Measurements from ENCODE around the gene CDHR2.

CDHR2 gene

DNA sequence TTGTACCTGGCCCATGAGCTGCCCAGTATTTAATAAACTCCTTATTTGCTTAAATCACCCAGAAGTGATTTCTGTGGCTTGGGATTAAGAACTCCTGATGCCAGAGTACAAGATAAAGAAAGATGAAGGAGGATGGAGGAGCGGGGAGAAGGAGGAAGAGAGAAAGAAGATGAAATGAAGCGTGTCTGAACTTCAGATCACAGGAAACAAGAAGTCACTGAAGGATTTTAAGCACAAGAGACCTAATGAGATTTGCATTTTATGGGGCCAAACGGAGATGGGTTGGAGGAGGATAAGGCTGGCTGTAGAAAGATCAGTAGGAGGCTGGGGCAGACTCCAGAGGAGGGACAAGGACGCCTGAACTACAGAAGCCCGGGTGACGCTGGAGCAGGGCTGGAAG is 84.5 kb downstream of the CDHR2 start:
- Histone ChIP-seq H3K9ac (ENCODE audit: low read length) (no peak overlapping the region), H3K27me3 (ENCODE audit: insufficient read depth, low read length, poor library complexity) (peaks cover 8% of the 10 kb centered on the region), H2BK15ac (replicated peaks; ENCODE audit: low read depth) (no peak overlapping the region), H3K56ac (ENCODE audit: low read length) (no peak overlapping the region), H4K8ac (ENCODE audit: low read depth, low read length) (no peak overlapping the region), H3K4me3 (ENCODE audit: low read length) (no peak overlapping the region), H2AK5ac (ENCODE audit: low read length) (no peak overlapping the region), H4K5ac (ENCODE audit: low read length) (no peak overlapping the region), H3K36me3 (ENCODE audit: control insufficient read depth, insufficient read depth, low read length) (no peaks in the 10 kb centered on the region), H3K4me1 (ENCODE audit: control insufficient read depth, low read depth, low read length) (peaks cover 5% of the 10 kb centered on the region), H3K4ac (ENCODE audit: low read depth, low read length) (no peak overlapping the region), H2BK120ac (ENCODE audit: low read depth, low read length) (no peak overlapping the region), H3K18ac (ENCODE audit: low read length) (no peak overlapping the region), H2BK5ac (ENCODE audit: low read length) (no peak overlapping the region), H3K27ac (ENCODE audit: low read depth, low read length) (no peak overlapping the region), H3K79me2 (ENCODE audit: control insufficient read depth, insufficient read depth, low read length) (no peaks in the 10 kb centered on the region), H3K79me1 (ENCODE audit: low read length) (no peaks in the 10 kb centered on the region), H3K23ac (ENCODE audit: low read length) (no peak overlapping the region), H3K4me2 (ENCODE audit: low read length) (no peak overlapping the region)
- DNase-seq = no peak
- WGBS (ENCODE audit: extremely low coverage, insufficient coverage, low lambda C conversion rate) = 100% methylated on average over 1 of the region's 6 CpGs

DNA sequence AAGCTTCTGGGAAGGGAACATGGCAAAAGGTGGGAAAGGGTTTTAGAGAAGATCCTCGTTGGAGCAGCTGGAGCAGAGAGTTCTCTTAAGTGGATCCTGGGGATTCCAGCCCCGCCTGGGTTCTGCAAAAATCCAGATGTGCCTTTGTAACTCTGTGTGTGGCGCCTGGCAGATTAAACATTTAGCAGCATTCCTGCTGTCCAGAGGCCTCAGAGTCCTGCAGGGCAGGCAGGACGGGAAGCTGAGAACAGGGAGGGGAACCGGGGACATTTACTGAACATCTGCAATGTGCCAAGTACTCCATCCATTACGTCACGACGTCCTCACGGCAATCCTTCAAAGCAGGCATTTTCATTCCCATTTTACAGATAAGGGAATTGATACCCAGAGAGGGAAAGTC is 87.3 kb downstream of the CDHR2 start:
- no peak overlapping the region for H2AK5ac ChIP-seq (ENCODE audit: low read length)
- H3K56ac ChIP-seq (ENCODE audit: low read length) = no peak overlapping the region
- no peak overlapping the region for H2BK120ac ChIP-seq (ENCODE audit: low read depth, low read length)
- no peak overlapping the region for H3K4me2 ChIP-seq (ENCODE audit: low read length)
- no peak overlapping the region for H3K4ac ChIP-seq (ENCODE audit: low read depth, low read length)
- H3K18ac ChIP-seq (ENCODE audit: low read length) = no peak overlapping the region
- no peaks in the 10 kb centered on the region for H3K79me1 ChIP-seq (ENCODE audit: low read length)
- no peak for DNase-seq
- no peak overlapping the region for H4K8ac ChIP-seq (ENCODE audit: low read depth, low read length)
- peaks cover 2% of the 10 kb centered on the region for H3K27me3 ChIP-seq (ENCODE audit: insufficient read depth, low read length, poor library complexity)
- H3K9ac ChIP-seq (ENCODE audit: low read length) = no peak overlapping the region
- no peak overlapping the region for H3K27ac ChIP-seq (ENCODE audit: low read depth, low read length)
- H4K5ac ChIP-seq (ENCODE audit: low read length) = no peak overlapping the region
- H2BK15ac ChIP-seq (replicated peaks; ENCODE audit: low read depth) = no peak overlapping the region
- H3K4me1 ChIP-seq (ENCODE audit: control insufficient read depth, low read depth, low read length) = peaks cover 3% of the 10 kb centered on the region
- no peak overlapping the region for H3K4me3 ChIP-seq (ENCODE audit: low read length)
- no peaks in the 10 kb centered on the region for H3K36me3 ChIP-seq (ENCODE audit: control insufficient read depth, insufficient read depth, low read length)
- WGBS (ENCODE audit: extremely low coverage, insufficient coverage, low lambda C conversion rate) = no CpG with 5 or more reads among the region's 9 CpGs
- no peak overlapping the region for H2BK5ac ChIP-seq (ENCODE audit: low read length)
- H3K79me2 ChIP-seq (ENCODE audit: control insufficient read depth, insufficient read depth, low read length) = no peaks in the 10 kb centered on the region
- H3K23ac ChIP-seq (ENCODE audit: low read length) = no peak overlapping the region

GRCh38 chr5:176637556-176637955 is 88.4 kb downstream of the CDHR2 start:
- no peak for DNase-seq
- no peaks in the 10 kb centered on the region for H3K79me2 ChIP-seq (ENCODE audit: control insufficient read depth, insufficient read depth, low read length)
- H3K18ac ChIP-seq (ENCODE audit: low read length) = no peak overlapping the region
- no peak overlapping the region for H4K5ac ChIP-seq (ENCODE audit: low read length)
- no peak overlapping the region for H2AK5ac ChIP-seq (ENCODE audit: low read length)
- H3K4me3 ChIP-seq (ENCODE audit: low read length) = no peak overlapping the region
- no peak overlapping the region for H2BK5ac ChIP-seq (ENCODE audit: low read length)
- H2BK120ac ChIP-seq (ENCODE audit: low read depth, low read length) = no peak overlapping the region
- H3K79me1 ChIP-seq (ENCODE audit: low read length) = no peaks in the 10 kb centered on the region
- WGBS (ENCODE audit: extremely low coverage, insufficient coverage, low lambda C conversion rate) = no CpG with 5 or more reads among the region's 4 CpGs
- H3K56ac ChIP-seq (ENCODE audit: low read length) = no peak overlapping the region
- no peak overlapping the region for H4K8ac ChIP-seq (ENCODE audit: low read depth, low read length)
- no peak overlapping the region for H3K4ac ChIP-seq (ENCODE audit: low read depth, low read length)
- no peak overlapping the region for H3K27ac ChIP-seq (ENCODE audit: low read depth, low read length)
- H3K4me2 ChIP-seq (ENCODE audit: low read length) = no peak overlapping the region
- no peaks in the 10 kb centered on the region for H3K36me3 ChIP-seq (ENCODE audit: control insufficient read depth, insufficient read depth, low read length)
- H2BK15ac ChIP-seq (replicated peaks; ENCODE audit: low read depth) = no peak overlapping the region
- H3K9ac ChIP-seq (ENCODE audit: low read length) = no peak overlapping the region
- no peak overlapping the region for H3K23ac ChIP-seq (ENCODE audit: low read length)
- H3K27me3 ChIP-seq (ENCODE audit: insufficient read depth, low read length, poor library complexity) = no peaks in the 10 kb centered on the region
- peaks cover 5% of the 10 kb centered on the region for H3K4me1 ChIP-seq (ENCODE audit: control insufficient read depth, low read depth, low read length)

DNA sequence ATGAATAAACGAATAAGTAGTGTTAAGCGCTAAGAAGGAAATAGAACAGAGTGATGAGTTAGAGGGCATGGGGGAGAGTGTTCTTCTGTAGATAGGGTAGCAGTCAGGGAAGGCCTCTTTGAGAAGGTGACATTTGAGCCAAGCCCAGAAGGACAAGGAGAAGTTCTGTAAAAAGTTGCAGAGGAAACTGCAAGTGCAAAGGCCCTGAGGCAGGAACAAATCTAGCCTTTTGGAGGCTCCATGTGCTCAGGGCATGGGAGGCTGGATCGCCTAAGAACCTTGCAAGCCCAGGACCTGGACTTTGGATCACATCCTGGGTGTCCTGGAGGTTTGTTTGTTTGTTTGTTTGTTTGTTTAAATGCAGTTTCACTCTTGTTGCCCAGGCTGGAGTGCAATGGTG is 89.3 kb downstream of the CDHR2 start:
- Histone ChIP-seq H3K4ac (ENCODE audit: low read depth, low read length) (no peak overlapping the region), H3K9ac (ENCODE audit: low read length) (no peak overlapping the region), H3K23ac (ENCODE audit: low read length) (no peak overlapping the region), H3K79me1 (ENCODE audit: low read length) (no peaks in the 10 kb centered on the region), H3K18ac (ENCODE audit: low read length) (no peak overlapping the region), H3K27me3 (ENCODE audit: insufficient read depth, low read length, poor library complexity) (no peaks in the 10 kb centered on the region), H3K27ac (ENCODE audit: low read depth, low read length) (no peak overlapping the region), H2BK120ac (ENCODE audit: low read depth, low read length) (no peak overlapping the region), H3K4me2 (ENCODE audit: low read length) (no peak overlapping the region), H3K79me2 (ENCODE audit: control insufficient read depth, insufficient read depth, low read length) (no peaks in the 10 kb centered on the region), H2BK15ac (replicated peaks; ENCODE audit: low read depth) (no peak overlapping the region), H3K4me1 (ENCODE audit: control insufficient read depth, low read depth, low read length) (peaks cover 5% of the 10 kb centered on the region), H2AK5ac (ENCODE audit: low read length) (no peak overlapping the region), H4K5ac (ENCODE audit: low read length) (no peak overlapping the region), H2BK5ac (ENCODE audit: low read length) (no peak overlapping the region), H3K4me3 (ENCODE audit: low read length) (no peak overlapping the region), H3K36me3 (ENCODE audit: control insufficient read depth, insufficient read depth, low read length) (no peaks in the 10 kb centered on the region), H3K56ac (ENCODE audit: low read length) (no peak overlapping the region), H4K8ac (ENCODE audit: low read depth, low read length) (no peak overlapping the region)
- 100% methylated on average over 2 of the region's 3 CpGs for WGBS (ENCODE audit: extremely low coverage, insufficient coverage, low lambda C conversion rate)
- no peak for DNase-seq

GRCh38 chr5:176639208-176639607 is 90.1 kb downstream of the CDHR2 start:
- Histone ChIP-seq H3K27ac (ENCODE audit: low read depth, low read length) (no peak overlapping the region), H3K9ac (ENCODE audit: low read length) (no peak overlapping the region), H2BK15ac (replicated peaks; ENCODE audit: low read depth) (no peak overlapping the region), H3K4ac (ENCODE audit: low read depth, low read length) (no peak overlapping the region), H4K8ac (ENCODE audit: low read depth, low read length) (no peak overlapping the region), H3K56ac (ENCODE audit: low read length) (no peak overlapping the region), H2BK5ac (ENCODE audit: low read length) (no peak overlapping the region), H3K27me3 (ENCODE audit: insufficient read depth, low read length, poor library complexity) (no peaks in the 10 kb centered on the region), H4K5ac (ENCODE audit: low read length) (no peak overlapping the region), H3K23ac (ENCODE audit: low read length) (no peak overlapping the region), H3K79me2 (ENCODE audit: control insufficient read depth, insufficient read depth, low read length) (no peaks in the 10 kb centered on the region), H2AK5ac (ENCODE audit: low read length) (no peak overlapping the region), H3K79me1 (ENCODE audit: low read length) (no peaks in the 10 kb centered on the region), H3K4me2 (ENCODE audit: low read length) (no peak overlapping the region), H3K36me3 (ENCODE audit: control insufficient read depth, insufficient read depth, low read length) (no peaks in the 10 kb centered on the region), H2BK120ac (ENCODE audit: low read depth, low read length) (no peak overlapping the region), H3K4me3 (ENCODE audit: low read length) (no peak overlapping the region), H3K4me1 (ENCODE audit: control insufficient read depth, low read depth, low read length) (peaks cover 2% of the 10 kb centered on the region), H3K18ac (ENCODE audit: low read length) (no peak overlapping the region)
- WGBS (ENCODE audit: extremely low coverage, insufficient coverage, low lambda C conversion rate) = no CpG with 5 or more reads among the region's 4 CpGs
- no peak for DNase-seq

- WGBS (ENCODE audit: extremely low coverage, insufficient coverage, low lambda C conversion rate) = no CpG with 5 or more reads among the region's 4 CpGs
- Histone ChIP-seq H4K8ac (ENCODE audit: low read depth, low read length) (no peak overlapping the region), H3K79me2 (ENCODE audit: control insufficient read depth, insufficient read depth, low read length) (no peaks in the 10 kb centered on the region), H3K36me3 (ENCODE audit: control insufficient read depth, insufficient read depth, low read length) (no peaks in the 10 kb centered on the region), H3K27ac (ENCODE audit: low read depth, low read length) (no peak overlapping the region), H3K23ac (ENCODE audit: low read length) (no peak overlapping the region), H3K4ac (ENCODE audit: low read depth, low read length) (no peak overlapping the region), H2BK15ac (replicated peaks; ENCODE audit: low read depth) (no peak overlapping the region), H3K79me1 (ENCODE audit: low read length) (no peaks in the 10 kb centered on the region), H3K27me3 (ENCODE audit: insufficient read depth, low read length, poor library complexity) (no peaks in the 10 kb centered on the region), H3K56ac (ENCODE audit: low read length) (no peak overlapping the region), H2BK5ac (ENCODE audit: low read length) (no peak overlapping the region), H4K5ac (ENCODE audit: low read length) (no peak overlapping the region), H3K4me1 (ENCODE audit: control insufficient read depth, low read depth, low read length) (peaks cover 2% of the 10 kb centered on the region), H3K4me3 (ENCODE audit: low read length) (no peak overlapping the region), H3K4me2 (ENCODE audit: low read length) (no peak overlapping the region), H3K9ac (ENCODE audit: low read length) (no peak overlapping the region), H2BK120ac (ENCODE audit: low read depth, low read length) (no peak overlapping the region), H2AK5ac (ENCODE audit: low read length) (no peak overlapping the region), H3K18ac (ENCODE audit: low read length) (no peak overlapping the region)
- DNase-seq = no peak
Measured at GRCh38 chr5:176639981-176640380, 90.8 kb downstream of the CDHR2 start.

All from mesendoderm (in vitro differentiated cells).